Hindlimb muscle (tissue), 1 donor: ENCODE results near the gene MAN1C1. TPM values are rescaled to one million over a fixed set of nuclear protein-coding genes. Genes with fewer than 3 reads are reported as not detected.
"Not testable (repeated sequence)": the region's sequence is repeated elsewhere in the genome, so short reads cannot be mapped to it uniquely, and the experiment has no call there.

Experiments used
- DNase-seq: peaks from one replicate; pipeline ENCODE4 v3.0.0-alpha.2; 2013
- polyA plus RNA-seq: library from polyadenylated mRNA; unstranded; fragments of 120-200 nt; gene quantifications from one replicate; pipeline ENCODE4 v1.2.1, GENCODE V29; 2013; ENCODE audit not compliant: insufficient read length

Gene MAN1C1
- polyA plus RNA-seq, 1 donor, result 14.2 TPM

- no peak for DNase-seq
These were observed 102.1 kb downstream of the MAN1C1 start for GRCh38 chr1:25718732-25719131.

- no peak for DNase-seq
These were observed 104.0 kb downstream of the MAN1C1 start for GRCh38 chr1:25720624-25721023.

GRCh38 chr1:25723250-25723880 is 106.8 kb downstream of the MAN1C1 start:
- DNase-seq, result no peak

GRCh38 chr1:25724201-25724600 is 107.6 kb downstream of the MAN1C1 start:
- no peak for DNase-seq

- no peak for DNase-seq
These were observed 108.4 kb downstream of the MAN1C1 start for GRCh38 chr1:25724966-25725365.

- no peak for DNase-seq
These were observed 108.9 kb downstream of the MAN1C1 start for GRCh38 chr1:25725482-25725881.

- no peak for DNase-seq
These were observed 110.5 kb downstream of the MAN1C1 start for GRCh38 chr1:25727088-25727487.

GRCh38 chr1:25727635-25728286 is 111.2 kb downstream of the MAN1C1 start:
- DNase-seq, result peak; percentile 72

GRCh38 chr1:25728301-25728935 is 111.8 kb downstream of the MAN1C1 start:
- DNase-seq, result no peak

GRCh38 chr1:25729045-25729444 is 112.5 kb downstream of the MAN1C1 start:
- DNase-seq, result no peak

GRCh38 chr1:25729790-25730644 is 113.4 kb downstream of the MAN1C1 start:
- DNase-seq, result no peak

GRCh38 chr1:25731148-25731547 is 114.6 kb downstream of the MAN1C1 start:
- DNase-seq, result no peak

GRCh38 chr1:25731626-25732370 is 115.2 kb downstream of the MAN1C1 start:
- no peak for DNase-seq

GRCh38 chr1:25732821-25733220 is 116.2 kb downstream of the MAN1C1 start:
- DNase-seq, result no peak

- DNase-seq, result no peak
These were observed 116.7 kb downstream of the MAN1C1 start for GRCh38 chr1:25733271-25733670.

GRCh38 chr1:25734991-25735390 is 118.4 kb downstream of the MAN1C1 start:
- not testable (repeated sequence) for DNase-seq

- no peak for DNase-seq
These were observed 119.5 kb downstream of the MAN1C1 start for GRCh38 chr1:25735956-25736529.

GRCh38 chr1:25737130-25737529 is 120.5 kb downstream of the MAN1C1 start:
- DNase-seq, result peak; percentile 35

GRCh38 chr1:25738499-25738898 is 121.9 kb downstream of the MAN1C1 start:
- no peak for DNase-seq

GRCh38 chr1:25739341-25739740 is 122.8 kb downstream of the MAN1C1 start:
- DNase-seq, result no peak

GRCh38 chr1:25740071-25740470 is 123.5 kb downstream of the MAN1C1 start:
- DNase-seq, result no peak

- DNase-seq, result no peak
These were observed 125.7 kb downstream of the MAN1C1 start for GRCh38 chr1:25742316-25742715.
